H1 (cell line): ENCODE results near the gene MDH1. TPM values are rescaled to one million over a fixed set of nuclear protein-coding genes. Genes with fewer than 3 reads are reported as not detected.

ENCODE experiments used
- polyA plus RNA-seq, 7 experiments: library from polyadenylated mRNA; depleted of rRNA in 3 of 7; stranded (reverse) in 5 of 7; unstranded in 2 of 7; fragments of >200 nt in 5 of 7; fragments of 200-250 nt in 2 of 7; gene quantifications; 1 replicate in 5 of 7; 2 replicates in 1 of 7; 4 replicates in 1 of 7; pipeline versions ENCODE4 v1.2.1 to v1.2.3, GENCODE V29; 2011 to 2013; ENCODE audit warnings: missing spikeins in 2 of 7, mixed read lengths in 2 of 7
- total RNA-seq: library from RNA; stranded (reverse); fragmentation: NEBNext Ultra II Directional; extraction: Animal tissue kit (Norgen Biotek cat#: 25700); gene quantifications from 2 replicates; pipeline ENCODE4 v1.2.1, GENCODE V29; 2021
- TF ChIP-seq, protein P1 (sequence below): fragments of 300-600 bp; sonication (generic); IDR thresholded peaks from 2 replicates; pipeline ENCODE4 v1.7.1; 2012; ENCODE audit warnings: low read length, moderate library complexity, mild to moderate bottlenecking, inconsistent platforms; ENCODE audit not compliant: insufficient replicate concordance

Gene MDH1
- total and polyA plus RNA-seq, 2 of the 8 experiments (the other 6 are each of a cell fraction or from before 2014, with no cell fraction given): 353 to 376 TPM

DNA sequence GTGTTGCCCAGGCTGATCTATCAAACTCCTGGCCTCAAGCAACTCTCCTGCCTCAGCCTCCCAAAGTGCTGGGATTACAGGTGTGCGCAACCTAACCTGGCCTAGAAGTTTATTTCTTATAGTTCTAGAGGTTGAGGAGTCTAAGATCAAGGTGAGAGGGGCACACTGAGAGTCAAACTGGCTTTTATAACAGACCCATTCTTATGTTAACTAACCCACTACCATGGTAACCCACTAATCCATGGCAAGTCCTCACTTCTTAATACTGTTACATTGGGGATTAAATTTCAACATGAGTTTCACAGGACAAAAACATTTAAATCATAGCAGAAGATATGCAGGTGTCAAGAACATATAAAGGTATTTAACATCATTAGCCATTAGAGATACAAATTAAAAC, 50.6 kb downstream of the MDH1 start (continued):
- TF ChIP-seq, protein P1, sequence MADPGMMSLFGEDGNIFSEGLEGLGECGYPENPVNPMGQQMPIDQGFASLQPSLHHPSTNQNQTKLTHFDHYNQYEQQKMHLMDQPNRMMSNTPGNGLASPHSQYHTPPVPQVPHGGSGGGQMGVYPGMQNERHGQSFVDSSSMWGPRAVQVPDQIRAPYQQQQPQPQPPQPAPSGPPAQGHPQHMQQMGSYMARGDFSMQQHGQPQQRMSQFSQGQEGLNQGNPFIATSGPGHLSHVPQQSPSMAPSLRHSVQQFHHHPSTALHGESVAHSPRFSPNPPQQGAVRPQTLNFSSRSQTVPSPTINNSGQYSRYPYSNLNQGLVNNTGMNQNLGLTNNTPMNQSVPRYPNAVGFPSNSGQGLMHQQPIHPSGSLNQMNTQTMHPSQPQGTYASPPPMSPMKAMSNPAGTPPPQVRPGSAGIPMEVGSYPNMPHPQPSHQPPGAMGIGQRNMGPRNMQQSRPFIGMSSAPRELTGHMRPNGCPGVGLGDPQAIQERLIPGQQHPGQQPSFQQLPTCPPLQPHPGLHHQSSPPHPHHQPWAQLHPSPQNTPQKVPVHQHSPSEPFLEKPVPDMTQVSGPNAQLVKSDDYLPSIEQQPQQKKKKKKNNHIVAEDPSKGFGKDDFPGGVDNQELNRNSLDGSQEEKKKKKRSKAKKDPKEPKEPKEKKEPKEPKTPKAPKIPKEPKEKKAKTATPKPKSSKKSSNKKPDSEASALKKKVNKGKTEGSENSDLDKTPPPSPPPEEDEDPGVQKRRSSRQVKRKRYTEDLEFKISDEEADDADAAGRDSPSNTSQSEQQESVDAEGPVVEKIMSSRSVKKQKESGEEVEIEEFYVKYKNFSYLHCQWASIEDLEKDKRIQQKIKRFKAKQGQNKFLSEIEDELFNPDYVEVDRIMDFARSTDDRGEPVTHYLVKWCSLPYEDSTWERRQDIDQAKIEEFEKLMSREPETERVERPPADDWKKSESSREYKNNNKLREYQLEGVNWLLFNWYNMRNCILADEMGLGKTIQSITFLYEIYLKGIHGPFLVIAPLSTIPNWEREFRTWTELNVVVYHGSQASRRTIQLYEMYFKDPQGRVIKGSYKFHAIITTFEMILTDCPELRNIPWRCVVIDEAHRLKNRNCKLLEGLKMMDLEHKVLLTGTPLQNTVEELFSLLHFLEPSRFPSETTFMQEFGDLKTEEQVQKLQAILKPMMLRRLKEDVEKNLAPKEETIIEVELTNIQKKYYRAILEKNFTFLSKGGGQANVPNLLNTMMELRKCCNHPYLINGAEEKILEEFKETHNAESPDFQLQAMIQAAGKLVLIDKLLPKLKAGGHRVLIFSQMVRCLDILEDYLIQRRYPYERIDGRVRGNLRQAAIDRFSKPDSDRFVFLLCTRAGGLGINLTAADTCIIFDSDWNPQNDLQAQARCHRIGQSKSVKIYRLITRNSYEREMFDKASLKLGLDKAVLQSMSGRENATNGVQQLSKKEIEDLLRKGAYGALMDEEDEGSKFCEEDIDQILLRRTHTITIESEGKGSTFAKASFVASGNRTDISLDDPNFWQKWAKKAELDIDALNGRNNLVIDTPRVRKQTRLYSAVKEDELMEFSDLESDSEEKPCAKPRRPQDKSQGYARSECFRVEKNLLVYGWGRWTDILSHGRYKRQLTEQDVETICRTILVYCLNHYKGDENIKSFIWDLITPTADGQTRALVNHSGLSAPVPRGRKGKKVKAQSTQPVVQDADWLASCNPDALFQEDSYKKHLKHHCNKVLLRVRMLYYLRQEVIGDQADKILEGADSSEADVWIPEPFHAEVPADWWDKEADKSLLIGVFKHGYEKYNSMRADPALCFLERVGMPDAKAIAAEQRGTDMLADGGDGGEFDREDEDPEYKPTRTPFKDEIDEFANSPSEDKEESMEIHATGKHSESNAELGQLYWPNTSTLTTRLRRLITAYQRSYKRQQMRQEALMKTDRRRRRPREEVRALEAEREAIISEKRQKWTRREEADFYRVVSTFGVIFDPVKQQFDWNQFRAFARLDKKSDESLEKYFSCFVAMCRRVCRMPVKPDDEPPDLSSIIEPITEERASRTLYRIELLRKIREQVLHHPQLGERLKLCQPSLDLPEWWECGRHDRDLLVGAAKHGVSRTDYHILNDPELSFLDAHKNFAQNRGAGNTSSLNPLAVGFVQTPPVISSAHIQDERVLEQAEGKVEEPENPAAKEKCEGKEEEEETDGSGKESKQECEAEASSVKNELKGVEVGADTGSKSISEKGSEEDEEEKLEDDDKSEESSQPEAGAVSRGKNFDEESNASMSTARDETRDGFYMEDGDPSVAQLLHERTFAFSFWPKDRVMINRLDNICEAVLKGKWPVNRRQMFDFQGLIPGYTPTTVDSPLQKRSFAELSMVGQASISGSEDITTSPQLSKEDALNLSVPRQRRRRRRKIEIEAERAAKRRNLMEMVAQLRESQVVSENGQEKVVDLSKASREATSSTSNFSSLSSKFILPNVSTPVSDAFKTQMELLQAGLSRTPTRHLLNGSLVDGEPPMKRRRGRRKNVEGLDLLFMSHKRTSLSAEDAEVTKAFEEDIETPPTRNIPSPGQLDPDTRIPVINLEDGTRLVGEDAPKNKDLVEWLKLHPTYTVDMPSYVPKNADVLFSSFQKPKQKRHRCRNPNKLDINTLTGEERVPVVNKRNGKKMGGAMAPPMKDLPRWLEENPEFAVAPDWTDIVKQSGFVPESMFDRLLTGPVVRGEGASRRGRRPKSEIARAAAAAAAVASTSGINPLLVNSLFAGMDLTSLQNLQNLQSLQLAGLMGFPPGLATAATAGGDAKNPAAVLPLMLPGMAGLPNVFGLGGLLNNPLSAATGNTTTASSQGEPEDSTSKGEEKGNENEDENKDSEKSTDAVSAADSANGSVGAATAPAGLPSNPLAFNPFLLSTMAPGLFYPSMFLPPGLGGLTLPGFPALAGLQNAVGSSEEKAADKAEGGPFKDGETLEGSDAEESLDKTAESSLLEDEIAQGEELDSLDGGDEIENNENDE: peak; percentile 50
- TF ChIP-seq, all 59 proteins: peak for 1
